Neural progenitor cell (in vitro differentiated cells): ENCODE measurements around the gene NUP210. TPM values are rescaled to one million over a fixed set of nuclear protein-coding genes. Genes with fewer than 3 reads are reported as not detected.

ENCODE experiments used
- DNase-seq: peaks from one replicate; pipeline ENCODE4 v3.0.0-alpha.2; 2016; ENCODE audit warnings: low spot score
- H2AFZ ChIP-seq: fragments of 200-600 bp; sonication (generic); replicated peaks from 2 replicates; pipeline ENCODE4 v1.6.1; 2016; ENCODE audit warnings: antibody characterized with exemption
- H3F3A ChIP-seq: fragments of 200-600 bp; sonication (generic); 2 replicates; pipeline ENCODE4 v1.6.1; 2016; ENCODE audit warnings: antibody characterized with exemption, low read depth
- H3K27ac ChIP-seq: fragments of 200-600 bp; sonication (generic); 2 replicates; pipeline ENCODE4 v1.5.1; 2016; ENCODE audit warnings: mild to moderate bottlenecking
- H3K27me3 ChIP-seq: fragments of 200-600 bp; sonication (generic); 2 replicates; pipeline ENCODE4 v1.6.1; 2016; ENCODE audit warnings: mild to moderate bottlenecking, moderate library complexity
- H3K36me3 ChIP-seq: fragments of 200-600 bp; sonication (generic); 2 replicates; pipeline ENCODE4 v1.5.1; 2016
- H3K4me1 ChIP-seq: fragments of 200-600 bp; sonication (generic); 2 replicates; pipeline ENCODE4 v1.6.1; 2016; ENCODE audit warnings: mixed run types
- H3K4me2 ChIP-seq: fragments of 200-600 bp; sonication (generic); 2 replicates; pipeline ENCODE4 v1.6.1; 2016
- H3K4me3 ChIP-seq: fragments of 200-600 bp; sonication (generic); 2 replicates; pipeline ENCODE4 v1.5.1; 2016
- H3K79me2 ChIP-seq: fragments of 200-600 bp; sonication (generic); 2 replicates; pipeline ENCODE4 v1.6.1; 2016; ENCODE audit warnings: low read depth
- H3K9ac ChIP-seq: fragments of 200-600 bp; sonication (generic); 2 replicates; pipeline ENCODE4 v1.6.1; 2016
- H3K9me3 ChIP-seq: fragments of 200-600 bp; sonication (generic); 2 replicates; pipeline ENCODE4 v1.5.1; 2016; ENCODE audit warnings: low read depth
- H4K20me1 ChIP-seq: fragments of 200-600 bp; sonication (generic); 2 replicates; pipeline ENCODE4 v1.6.1; 2016; ENCODE audit warnings: low read depth
- H3K27ac Mint-ChIP-seq: 3 replicates; pipeline ENCODE4 v1.8.0; 2021; ENCODE audit warnings: mixed read lengths
- H3K27me3 Mint-ChIP-seq: 2 replicates; pipeline ENCODE4 v1.8.0; 2022; ENCODE audit warnings: low read depth, mild to moderate bottlenecking, inconsistent platforms, moderate library complexity, mixed read lengths; ENCODE audit not compliant: insufficient read depth
- H3K36me3 Mint-ChIP-seq: 3 replicates; pipeline ENCODE4 v1.8.0; 2021; ENCODE audit warnings: mixed read lengths
- H3K4me1 Mint-ChIP-seq: 3 replicates; pipeline ENCODE4 v1.8.0; 2021; ENCODE audit warnings: mixed read lengths
- H3K4me3 Mint-ChIP-seq: 3 replicates; pipeline ENCODE4 v1.8.0; 2021; ENCODE audit warnings: mild to moderate bottlenecking, moderate library complexity, mixed read lengths
- H3K9me3 Mint-ChIP-seq: 3 replicates; pipeline ENCODE4 v1.8.0; 2020; ENCODE audit warnings: mixed read lengths
- EZH2 ChIP-seq: fragments of 200-600 bp; sonication (generic); IDR thresholded peaks from 2 replicates; pipeline ENCODE4 v1.6.1; 2017; ENCODE audit warnings: antibody characterized with exemption, mild to moderate bottlenecking, moderate library complexity
- EZH2phosphoT487 ChIP-seq: fragments of 200-600 bp; sonication (generic); IDR thresholded peaks from 2 replicates; pipeline ENCODE4 v1.6.1; 2017; ENCODE audit warnings: antibody characterized with exemption
- total RNA-seq: library from RNA; depleted of rRNA; stranded (reverse); fragments of >200 nt; gene quantifications from 2 replicates; pipeline ENCODE4 v1.2.3, GENCODE V29; 2015; ENCODE audit warnings: low replicate concordance
- TF ChIP-seq, protein P1 (sequence below): fragments of 200-600 bp; sonication (generic); IDR thresholded peaks from 2 replicates; pipeline ENCODE4 v1.5.1; 2017; ENCODE audit warnings: antibody characterized with exemption, mild to moderate bottlenecking

Gene NUP210
- total RNA-seq, 1 donor from 2014 or later: 37.1 TPM

DNA sequence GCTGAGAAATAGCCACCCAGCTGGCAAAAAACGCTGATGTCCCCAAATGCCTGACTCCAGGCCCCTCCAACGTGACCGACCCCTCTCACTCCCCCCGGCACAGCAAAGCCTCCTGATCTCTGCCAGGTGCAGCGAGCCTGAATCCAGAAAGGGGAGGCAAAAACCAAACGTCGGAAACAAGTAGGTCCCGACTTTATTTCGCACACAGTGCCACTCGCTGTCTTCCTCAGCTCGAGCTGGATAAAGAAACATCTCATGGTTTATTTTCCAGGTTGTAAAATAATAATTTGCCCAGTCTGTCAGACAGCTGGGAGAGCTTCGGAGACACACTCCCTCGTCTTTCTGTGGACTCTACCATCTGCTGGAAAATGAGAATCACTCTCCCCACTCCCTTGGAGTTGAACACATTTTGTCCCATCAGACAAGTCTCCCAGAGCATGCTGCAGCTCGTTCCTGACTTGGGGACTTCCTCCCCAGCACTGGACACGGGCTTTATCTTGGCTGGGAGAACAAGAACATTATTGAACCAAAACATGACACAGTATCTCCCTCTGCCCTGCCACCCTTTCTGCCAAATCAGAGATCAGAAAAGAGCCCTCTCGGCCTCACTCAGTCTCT, 142.8 kb downstream of the NUP210 start:
- H3K4me1 ChIP-seq: peaks cover 11% of the 10 kb centered on the region
- Mint-ChIP-seq H3K9me3 (peaks cover 2% of the 10 kb centered on the region), H3K4me1 (peaks cover 22% of the 10 kb centered on the region), H3K27ac (peak overlapping the region; percentile 93), H3K4me3 (no peak overlapping the region), H3K36me3 (no peaks in the 10 kb centered on the region), H3K27me3 (peaks cover 22% of the 10 kb centered on the region)
- H3K27me3 ChIP-seq: peaks cover 23% of the 10 kb centered on the region
- peaks cover 5% of the 10 kb centered on the region for H3F3A ChIP-seq
- no peak overlapping the region for H3K4me3 ChIP-seq
- no peak overlapping the region for H3K9ac ChIP-seq
- no peak for DNase-seq
- no peaks in the 10 kb centered on the region for H3K36me3 ChIP-seq
- TF ChIP-seq EZH2: no peak
- TF ChIP-seq EZH2phosphoT487: no peak
- TF ChIP-seq, protein P1, sequence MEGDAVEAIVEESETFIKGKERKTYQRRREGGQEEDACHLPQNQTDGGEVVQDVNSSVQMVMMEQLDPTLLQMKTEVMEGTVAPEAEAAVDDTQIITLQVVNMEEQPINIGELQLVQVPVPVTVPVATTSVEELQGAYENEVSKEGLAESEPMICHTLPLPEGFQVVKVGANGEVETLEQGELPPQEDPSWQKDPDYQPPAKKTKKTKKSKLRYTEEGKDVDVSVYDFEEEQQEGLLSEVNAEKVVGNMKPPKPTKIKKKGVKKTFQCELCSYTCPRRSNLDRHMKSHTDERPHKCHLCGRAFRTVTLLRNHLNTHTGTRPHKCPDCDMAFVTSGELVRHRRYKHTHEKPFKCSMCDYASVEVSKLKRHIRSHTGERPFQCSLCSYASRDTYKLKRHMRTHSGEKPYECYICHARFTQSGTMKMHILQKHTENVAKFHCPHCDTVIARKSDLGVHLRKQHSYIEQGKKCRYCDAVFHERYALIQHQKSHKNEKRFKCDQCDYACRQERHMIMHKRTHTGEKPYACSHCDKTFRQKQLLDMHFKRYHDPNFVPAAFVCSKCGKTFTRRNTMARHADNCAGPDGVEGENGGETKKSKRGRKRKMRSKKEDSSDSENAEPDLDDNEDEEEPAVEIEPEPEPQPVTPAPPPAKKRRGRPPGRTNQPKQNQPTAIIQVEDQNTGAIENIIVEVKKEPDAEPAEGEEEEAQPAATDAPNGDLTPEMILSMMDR: no peak
- no peak overlapping the region for H3K27ac ChIP-seq
- no peak overlapping the region for H2AFZ ChIP-seq
- H3K79me2 ChIP-seq: no peaks in the 10 kb centered on the region
- H3K4me2 ChIP-seq: no peak overlapping the region
- no peaks in the 10 kb centered on the region for H4K20me1 ChIP-seq
- H3K9me3 ChIP-seq: no peaks in the 10 kb centered on the region

DNA sequence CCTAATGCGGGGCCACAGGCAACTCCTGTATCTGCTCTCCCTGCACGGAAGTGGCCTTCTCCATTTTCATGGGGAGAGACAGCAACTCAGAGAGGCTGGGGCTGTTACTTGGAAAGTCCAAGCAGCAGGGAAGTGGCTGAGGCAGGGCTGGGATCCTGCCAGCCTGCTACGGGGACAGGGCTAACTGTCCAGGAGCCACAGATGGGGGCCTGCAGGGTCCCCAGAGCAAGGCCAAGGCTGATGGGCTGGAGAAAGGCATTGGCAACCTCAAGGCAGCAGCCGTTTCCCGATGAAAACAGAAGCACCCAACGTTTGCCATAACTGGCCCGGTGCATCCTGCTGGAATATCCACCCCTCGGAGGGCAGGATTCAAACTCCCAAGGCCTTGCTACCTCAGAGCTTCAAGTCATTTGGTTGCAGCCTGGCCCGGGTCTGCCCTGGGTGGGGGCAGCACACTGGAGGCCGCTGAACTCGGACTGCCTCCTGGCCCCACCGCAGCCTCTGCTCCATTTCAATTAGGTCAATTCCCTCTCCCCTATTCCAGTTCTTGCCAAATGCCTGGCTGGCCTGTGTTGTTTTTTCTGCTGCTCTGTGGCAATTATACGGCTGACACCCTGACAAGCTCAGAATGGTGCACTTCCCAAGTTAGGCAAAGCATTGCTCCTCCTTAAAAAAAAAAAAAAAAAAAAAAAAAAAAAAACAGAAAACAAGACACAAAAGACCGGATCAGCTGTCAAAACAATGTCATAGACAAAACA, 143.5 kb downstream of the NUP210 start:
- Histone ChIP-seq H4K20me1 (no peaks in the 10 kb centered on the region), H3K9ac (no peak overlapping the region), H3K27ac (no peak overlapping the region), H3K4me1 (peaks cover 5% of the 10 kb centered on the region), H3K9me3 (no peaks in the 10 kb centered on the region), H3K4me3 (no peak overlapping the region), H3K79me2 (no peaks in the 10 kb centered on the region), H3K4me2 (no peak overlapping the region), H3K27me3 (peaks cover 16% of the 10 kb centered on the region), H2AFZ (no peak overlapping the region), H3K36me3 (no peaks in the 10 kb centered on the region), H3F3A (no peaks in the 10 kb centered on the region)
- H3K27me3 Mint-ChIP-seq: peaks cover 18% of the 10 kb centered on the region
- H3K9me3 Mint-ChIP-seq: peaks cover 2% of the 10 kb centered on the region
- H3K27ac Mint-ChIP-seq: no peak overlapping the region
- no peaks in the 10 kb centered on the region for H3K36me3 Mint-ChIP-seq
- no peak overlapping the region for H3K4me3 Mint-ChIP-seq
- DNase-seq: no peak
- peaks cover 21% of the 10 kb centered on the region for H3K4me1 Mint-ChIP-seq
- TF ChIP-seq, protein P1: no peak
- TF ChIP-seq EZH2: no peak
- no peak for TF ChIP-seq EZH2phosphoT487

DNA sequence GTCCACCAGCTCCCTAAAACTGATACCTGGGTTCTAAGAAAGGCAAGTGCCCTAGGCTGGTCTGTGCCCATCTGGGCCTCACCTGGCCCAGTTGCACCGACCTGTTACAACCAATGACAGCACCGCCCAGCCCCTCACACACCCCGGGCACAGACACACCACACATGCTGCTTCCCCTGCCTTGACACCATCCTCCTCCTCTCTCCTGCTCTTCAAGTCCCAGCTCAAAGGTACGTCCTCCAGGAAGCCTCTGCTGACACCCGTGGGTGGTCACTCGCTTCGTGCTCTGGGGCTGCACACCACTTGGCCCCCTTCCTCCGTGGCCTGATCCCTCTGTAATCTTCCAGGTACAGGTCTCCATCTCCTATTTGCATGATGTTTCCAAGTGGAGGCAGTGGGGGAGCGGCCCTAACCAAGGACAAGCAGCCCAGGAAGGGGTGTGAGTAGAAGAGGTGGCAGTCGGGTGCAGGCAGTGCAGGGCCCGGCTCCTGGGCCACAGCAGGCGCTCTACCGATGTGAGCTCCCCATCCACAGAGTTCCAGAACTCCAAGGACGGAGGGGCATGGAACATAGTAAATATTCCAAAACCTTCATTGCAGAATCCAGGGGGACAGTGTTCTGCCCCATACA, 144.6 kb downstream of the NUP210 start:
- Histone ChIP-seq H3K9me3 (no peaks in the 10 kb centered on the region), H3F3A (no peaks in the 10 kb centered on the region), H3K4me3 (no peak overlapping the region), H3K4me1 (peaks cover 2% of the 10 kb centered on the region), H2AFZ (no peak overlapping the region), H3K9ac (no peak overlapping the region), H3K27ac (no peak overlapping the region), H4K20me1 (no peaks in the 10 kb centered on the region), H3K27me3 (peaks cover 5% of the 10 kb centered on the region), H3K4me2 (no peak overlapping the region), H3K79me2 (no peaks in the 10 kb centered on the region), H3K36me3 (no peaks in the 10 kb centered on the region)
- Mint-ChIP-seq H3K9me3 (no peaks in the 10 kb centered on the region), H3K27ac (peak overlapping the region; percentile 13), H3K4me3 (no peak overlapping the region), H3K27me3 (peaks cover 15% of the 10 kb centered on the region), H3K36me3 (no peaks in the 10 kb centered on the region), H3K4me1 (peaks cover 16% of the 10 kb centered on the region)
- DNase-seq: no peak
- no peak for TF ChIP-seq EZH2phosphoT487
- TF ChIP-seq EZH2: no peak
- TF ChIP-seq, protein P1: no peak
